GM18498 (cell line): ENCODE measurements around the gene PEX3.
"Not testable (repeated sequence)": the region's sequence is repeated elsewhere in the genome, so short reads cannot be mapped to it uniquely, and the experiment has no call there.

Source experiments
- ATAC-seq: cut with Tn5 transposase; IDR thresholded peaks from one replicate; pipeline ENCODE4 v1.9.1; 2021; ENCODE audit warnings: mild to moderate bottlenecking, moderate library complexity; ENCODE audit not compliant: unreplicated experiment

PEX3 gene

DNA sequence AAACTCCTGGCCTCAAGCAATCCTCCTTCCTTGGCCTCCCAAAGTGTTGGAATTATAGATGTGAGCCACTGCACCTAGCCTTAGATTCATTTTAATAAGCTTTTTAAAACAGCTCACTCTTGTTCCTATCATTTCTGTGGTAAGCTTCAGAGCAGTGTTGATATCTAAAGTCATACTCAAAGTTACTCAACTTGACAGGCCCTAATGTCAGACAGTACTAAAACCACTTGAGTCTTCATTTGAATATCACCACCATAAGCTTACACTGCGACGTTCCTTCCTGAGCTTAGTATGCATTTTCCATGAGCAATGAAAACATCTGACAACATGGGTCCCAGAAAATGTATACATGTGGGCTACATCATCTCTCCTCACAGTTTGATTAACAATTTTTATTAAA is 54.9 kb downstream of the PEX3 start:
- no peak for ATAC-seq

DNA sequence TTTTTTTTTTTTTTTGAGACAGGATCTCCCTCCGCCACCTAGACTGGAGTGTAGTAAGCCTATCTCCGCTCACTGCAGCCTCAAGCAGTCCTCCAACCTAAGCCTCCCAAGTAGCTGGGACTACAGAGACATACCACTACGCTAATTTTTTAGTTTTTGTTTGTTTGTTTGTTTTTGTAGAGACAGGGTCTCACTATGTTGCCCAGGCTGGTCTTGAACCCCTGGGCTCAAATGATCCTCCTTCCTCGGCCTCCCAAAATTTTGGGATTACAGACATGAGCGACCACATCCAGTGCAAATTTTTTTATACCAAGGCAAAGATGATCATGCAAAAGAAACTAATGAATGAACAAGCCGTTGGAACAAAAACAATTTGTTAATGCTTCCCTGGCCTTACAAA is 55.6 kb downstream of the PEX3 start:
- no peak for ATAC-seq

DNA sequence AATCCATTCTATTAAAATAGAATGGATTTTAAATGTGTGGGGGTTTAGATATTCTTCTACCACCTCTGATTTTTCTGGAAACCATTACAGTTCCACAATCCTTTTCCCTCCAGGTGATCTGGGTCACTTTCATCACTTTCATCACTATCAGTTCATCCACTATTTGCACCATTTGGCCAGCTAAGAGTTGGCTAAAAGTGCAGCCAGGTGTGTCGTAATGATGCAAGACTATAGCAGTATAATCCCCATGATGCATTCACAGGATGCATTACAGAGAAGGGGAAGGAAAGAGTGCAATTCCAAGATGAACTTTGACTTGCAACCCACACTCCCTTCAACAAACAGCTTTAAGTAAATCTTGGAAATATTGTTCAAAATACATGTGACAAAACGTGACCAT is 56.0 kb downstream of the PEX3 start:
- ATAC-seq = no peak

DNA sequence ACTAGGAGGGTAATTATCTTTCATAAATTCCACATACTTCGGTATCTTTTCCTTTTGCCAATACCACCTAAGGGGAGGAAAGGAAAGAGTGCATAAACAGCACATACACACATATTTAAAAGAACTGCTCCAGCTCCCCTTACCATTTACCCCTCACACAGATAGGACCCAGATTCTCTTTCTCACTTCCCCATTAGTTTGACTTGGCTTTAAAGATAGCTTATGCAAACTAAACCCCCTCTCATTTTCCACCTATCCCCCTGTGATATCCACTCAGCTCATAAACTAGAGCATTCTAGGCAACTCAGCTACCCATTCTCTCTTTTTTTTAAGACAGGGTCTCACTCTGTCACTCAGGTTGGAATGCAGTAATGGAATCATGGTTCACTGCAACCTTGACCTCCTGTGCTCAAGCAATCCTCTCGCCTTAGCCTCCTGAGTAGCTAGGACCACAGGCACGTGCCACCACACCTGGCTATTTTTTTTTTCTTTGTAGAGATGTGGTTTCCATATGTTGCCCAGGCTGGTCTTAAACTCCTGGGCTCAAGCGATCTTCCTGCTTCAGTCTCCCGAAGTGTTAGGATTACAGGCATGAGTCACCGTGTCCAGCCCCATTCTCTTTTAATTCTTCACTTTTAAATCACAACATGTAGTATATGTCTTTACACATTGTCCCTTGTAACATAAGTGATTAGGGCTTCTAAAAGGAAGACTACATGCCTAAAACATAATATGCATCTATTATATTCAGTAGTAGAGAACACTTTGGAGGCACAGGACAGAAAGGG is 56.9 kb downstream of the PEX3 start:
- ATAC-seq = peak; percentile 48

DNA sequence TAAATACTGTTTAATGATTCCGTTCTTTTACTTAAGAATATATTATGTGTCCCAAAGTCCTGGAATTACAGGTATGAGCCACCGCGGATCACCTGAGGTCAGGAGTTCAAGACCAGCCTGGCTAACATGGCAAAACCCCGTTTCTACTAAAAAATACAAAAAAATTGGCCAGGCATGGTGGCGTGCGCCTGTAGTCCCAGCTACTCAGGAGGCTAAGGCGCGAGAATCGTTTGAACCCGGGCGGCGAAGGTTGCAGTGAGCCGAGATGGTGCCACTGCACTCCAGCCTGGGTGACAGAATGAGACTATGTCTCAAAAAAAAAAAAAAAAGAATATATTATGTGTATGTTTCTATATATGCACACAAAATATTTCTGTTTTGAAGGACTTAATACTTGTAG is 59.7 kb downstream of the PEX3 start:
- ATAC-seq = not testable (repeated sequence)

DNA sequence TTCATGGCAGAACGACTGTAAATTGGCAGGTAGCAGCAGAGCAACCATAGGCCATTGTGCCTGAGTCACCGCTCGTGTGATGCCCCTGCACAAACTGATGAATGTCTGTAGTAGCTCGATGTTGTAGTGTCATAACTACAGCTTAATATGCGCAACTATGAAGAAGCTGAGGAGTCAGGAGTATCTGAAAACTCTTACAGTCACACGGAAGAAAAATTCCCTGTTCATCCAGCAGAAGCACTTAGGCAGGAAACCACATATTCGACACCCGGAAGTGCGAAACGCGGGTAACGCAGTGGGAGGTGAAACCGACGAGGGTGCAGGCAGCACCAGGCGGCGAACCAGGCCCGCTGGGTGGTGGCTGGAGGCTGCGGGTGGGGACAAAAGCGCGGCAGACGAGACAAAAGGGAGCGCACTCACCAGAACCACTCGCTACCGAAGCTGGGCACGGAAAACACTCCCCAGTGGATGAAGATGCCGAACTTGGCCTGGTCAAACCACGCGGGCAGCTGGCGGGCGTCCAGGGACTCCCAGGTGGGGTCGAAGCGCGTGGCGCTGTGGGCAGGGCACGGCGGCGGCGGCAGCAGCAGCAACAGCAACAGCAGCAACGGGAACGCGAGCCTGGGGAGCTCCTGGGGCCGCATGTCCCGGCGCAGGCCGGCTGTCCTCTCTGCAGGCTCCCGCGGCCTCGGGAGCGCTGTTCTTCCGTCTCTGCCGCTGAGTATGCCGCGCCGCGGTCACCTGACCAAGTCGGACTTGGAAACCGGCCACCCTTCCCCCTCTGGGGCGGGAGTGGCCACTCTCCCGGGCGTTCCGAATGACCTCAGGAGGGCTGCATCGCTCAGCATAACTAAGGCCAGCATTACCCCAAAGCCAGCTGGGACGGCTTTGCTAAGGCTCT is 60.6 kb downstream of the PEX3 start, which contains the start of gene FUCA2:
FUCA2 (minus strand) TSS at position 730 of the 901 bp plus-strand sequence; CDS start at position 644, 86 bp downstream.
- peak; percentile 73 for ATAC-seq

DNA sequence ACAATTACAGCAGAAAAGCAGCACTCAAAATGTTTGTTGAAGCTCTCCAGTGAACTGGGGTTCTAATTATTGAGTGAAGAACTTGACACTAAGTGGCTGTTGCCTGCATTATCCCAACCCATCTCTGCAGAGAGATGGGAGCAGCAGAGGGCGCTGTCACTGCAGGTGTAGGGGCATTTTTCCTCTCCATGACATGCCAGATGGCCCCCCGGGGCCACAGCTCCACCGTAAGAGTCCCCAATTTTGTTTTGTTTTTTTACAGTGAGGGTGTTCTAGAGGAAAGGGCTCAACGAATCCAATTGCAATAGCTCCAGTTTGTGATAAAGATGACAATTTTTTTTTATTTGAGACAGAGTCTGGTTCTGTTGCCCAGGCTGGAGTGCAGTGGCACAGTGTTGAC is 62.8 kb downstream of the PEX3 start:
- no peak for ATAC-seq

DNA sequence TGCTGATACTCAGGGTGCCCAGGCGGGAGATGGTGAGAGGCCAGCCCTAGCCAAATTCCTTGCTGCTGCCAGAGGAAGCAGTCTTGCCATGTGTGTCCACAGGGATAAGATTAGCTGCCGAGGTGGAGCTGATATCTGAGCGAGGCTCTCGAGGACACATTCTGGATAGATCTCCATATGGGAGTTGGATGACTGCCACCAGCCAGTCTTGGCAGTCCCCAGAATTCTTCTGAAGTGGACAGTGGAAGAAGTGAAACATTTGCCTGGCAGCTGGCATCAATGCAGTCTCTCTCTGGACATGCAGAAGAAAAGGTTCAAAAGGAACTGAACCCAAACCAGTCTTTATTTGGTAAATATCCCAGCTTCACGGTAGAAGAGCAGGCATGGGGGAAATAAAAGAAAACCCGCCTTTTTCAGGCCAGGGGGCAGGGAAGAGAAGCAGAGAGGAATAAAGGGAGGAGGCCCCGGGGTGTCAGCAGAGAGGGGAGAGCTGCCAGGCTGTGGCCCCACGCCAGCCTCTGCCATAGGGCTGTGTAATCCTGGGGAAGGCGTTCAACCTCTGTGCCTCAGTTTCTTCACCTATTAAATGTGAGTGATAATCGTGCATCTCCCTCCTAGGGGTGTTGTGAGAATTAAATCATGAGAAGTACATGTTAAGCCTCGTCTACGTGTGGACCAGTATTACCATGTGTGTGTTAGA is 64.6 kb downstream of the PEX3 start:
- no peak for ATAC-seq

DNA sequence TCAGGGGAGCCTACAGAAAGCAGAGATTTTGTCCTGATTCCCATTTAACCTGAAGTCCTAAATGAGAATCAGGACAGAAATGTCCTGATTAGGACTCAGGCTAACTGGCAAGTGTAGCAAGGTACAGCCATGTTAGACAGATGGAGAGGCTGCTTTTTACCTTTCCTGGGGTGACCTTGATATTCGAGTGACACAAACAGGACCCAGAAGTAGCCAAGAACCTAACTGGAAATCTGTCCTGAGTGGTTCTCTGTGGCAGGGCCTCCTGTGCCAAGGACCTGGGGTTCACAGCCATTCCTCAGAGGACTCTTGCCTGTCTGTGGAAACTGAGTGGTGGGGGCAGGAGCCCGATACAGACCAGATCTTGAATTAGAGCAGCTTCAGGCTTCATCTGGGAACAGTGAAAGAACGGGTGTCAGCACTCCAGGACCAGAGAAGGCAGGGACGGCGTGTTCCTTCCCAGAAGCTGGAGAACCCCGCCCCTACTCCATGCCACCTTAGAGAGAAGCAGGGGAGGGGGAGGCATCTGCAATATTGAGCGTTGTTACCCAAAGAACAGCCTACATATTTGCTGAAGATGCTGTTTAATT is 65.3 kb downstream of the PEX3 start:
- no peak for ATAC-seq

DNA sequence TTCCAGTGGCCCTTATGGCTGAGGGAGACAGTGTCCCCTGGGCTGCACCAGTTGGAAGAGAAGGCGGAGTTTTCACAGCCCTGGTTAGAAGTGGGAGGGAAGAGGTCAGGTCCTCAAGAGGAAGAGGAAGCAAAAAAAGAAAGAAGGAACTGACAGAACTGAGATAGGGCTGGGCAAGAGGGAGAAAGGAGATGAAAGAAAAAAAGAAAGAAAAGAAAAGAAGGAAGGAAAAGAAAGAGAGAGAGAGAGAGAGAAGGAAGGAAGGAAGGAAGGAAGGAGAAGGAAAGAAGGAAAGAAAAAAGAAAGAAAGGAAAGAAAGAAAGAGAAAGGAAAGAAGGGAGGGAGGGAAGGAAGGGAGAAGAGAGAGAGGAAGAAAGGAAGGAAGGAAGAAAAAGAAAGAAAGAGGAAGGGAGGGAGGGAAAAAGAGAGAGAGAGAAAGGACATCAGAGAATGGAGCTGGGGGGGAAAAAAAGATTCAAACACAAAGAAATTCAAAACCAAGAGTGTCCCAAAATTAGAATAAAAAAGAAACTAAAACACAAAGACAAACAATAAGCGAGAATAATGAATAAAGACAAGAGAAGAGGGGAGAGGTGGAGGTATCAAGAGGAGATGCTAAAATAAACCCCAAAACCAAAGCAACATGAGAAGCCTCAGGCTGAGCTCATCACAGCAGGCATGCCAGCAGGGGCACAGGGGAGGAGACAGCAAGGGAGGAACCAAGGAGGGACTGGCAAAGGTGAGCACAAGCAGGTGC is 66.3 kb downstream of the PEX3 start:
- ATAC-seq = no peak

DNA sequence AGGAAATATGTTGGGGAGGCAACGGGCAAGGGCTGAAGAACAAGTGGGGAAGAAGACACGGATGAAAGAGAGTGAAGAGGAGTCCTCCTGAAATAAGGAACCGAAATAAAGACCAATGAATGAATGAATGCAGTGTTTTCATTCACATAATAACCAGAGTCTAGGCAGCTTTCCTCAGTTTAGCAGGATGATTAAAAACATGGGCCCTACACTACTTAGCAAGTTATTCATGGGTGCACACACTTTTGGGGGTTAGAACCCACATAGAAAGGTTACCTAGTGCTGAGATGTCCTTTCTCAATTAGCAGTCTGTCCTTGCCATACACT is 66.8 kb downstream of the PEX3 start:
- ATAC-seq = no peak

DNA sequence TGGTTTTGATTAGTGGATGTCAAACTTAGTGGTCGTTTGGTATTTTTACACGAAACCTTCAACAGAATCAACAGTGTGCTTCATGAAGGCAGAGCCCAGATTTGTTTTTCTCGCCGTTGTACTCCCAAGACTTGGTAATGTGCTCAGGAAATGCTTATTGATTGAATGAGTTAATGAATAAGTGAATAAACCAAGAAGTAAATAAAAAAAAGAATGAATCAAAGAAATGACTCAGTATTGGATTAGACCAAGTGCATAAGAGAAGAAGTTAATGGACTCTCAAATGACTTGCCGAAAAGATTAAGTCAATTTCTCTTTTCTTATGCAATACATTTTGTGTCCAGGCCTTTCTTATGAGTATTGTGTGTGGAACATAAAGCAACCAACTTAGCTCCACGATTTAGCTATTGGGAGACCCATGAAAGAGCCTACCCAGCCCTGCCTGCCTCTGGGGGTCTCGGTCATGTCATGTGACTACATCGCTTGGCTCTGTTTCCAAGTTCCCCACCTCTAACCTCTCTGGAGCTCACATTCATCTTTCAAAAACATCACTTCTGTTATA is 71.5 kb downstream of the PEX3 start:
- no peak for ATAC-seq

DNA sequence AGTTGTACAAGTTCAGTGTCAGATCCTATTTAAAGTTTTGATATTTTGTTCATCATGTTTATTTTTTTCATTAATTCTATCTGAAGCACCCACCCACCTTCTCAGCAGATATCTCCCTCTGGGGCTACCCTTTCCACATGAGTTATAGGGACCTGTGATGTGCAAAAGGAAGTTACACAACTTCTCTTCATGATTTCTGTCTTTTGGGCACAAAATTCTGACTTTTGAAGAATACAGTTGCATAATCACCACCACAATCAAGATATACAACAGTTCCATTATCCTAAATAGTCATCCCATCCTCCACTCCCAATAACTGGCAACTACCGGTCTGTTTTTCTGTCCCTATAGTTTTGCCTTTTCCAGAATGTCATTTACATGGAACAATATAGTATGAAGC is 74.8 kb downstream of the PEX3 start:
- ATAC-seq = no peak

DNA sequence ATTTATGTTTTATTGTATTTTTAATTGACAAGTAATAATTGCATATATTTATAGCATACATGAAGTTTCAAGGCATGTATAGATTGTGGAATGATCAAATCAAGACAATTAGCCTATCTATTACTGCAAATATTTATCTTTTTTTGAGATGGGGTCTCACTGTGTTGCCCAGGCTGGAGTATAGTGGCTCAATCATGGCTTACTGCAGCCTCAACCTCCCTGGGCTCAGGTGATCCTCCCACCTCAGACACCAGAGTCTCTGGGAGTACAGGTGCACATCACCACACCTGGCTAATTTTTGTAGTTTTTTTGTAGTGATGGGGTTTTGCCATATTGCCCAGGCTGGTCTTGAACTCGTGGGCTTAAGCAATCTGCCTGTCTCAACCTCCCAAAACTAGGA is 77.1 kb downstream of the PEX3 start:
- no peak for ATAC-seq

DNA sequence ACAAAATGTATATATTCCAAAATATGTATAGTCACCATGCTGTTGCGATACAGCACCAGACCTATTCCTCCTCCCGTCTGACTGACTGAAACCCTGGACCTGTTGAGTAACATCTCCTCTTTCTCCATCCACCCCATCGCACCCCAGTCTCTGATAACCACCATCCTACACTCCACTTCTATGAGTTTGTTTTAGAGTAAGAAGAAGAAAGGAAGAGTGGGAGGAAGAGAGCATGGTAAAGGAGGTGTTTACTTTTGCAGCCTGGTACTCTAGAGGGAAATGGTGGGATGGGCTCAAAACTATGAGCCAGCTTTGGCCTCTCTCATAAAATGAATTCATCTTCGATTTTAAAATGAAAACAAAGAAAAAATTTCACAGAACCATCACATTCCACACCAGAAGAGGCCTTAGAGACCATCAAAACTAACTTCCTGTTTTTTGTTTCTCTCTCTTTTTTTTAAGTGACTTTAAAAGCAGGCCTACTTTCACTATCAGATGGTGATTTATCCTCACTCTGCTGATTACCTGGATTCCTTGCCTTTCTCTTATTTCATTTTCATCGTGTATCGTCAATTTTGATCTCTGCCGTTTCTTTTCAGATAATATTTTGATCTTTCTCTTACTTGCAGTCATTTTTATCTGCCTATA is 77.7 kb downstream of the PEX3 start:
- peak; percentile 82 for ATAC-seq

DNA sequence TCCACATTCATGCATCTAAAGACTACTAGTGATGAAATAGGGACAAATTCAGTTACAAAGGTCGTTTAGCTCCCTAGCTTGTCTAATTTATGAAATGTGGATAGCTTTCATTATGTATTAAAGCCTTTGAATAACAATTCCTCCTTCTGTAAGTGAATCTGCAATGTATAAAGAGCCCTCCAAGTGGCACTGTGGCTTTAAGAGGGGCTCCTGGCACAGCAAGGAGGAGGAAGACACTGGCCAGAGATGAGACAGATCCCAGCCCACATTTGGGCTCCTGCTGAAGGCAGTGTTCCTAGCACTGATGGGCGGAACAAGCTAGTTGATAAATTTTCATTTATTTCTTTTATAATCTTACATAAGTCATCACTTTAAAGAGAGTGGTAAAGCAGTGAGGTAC is 78.5 kb downstream of the PEX3 start:
- no peak for ATAC-seq

DNA sequence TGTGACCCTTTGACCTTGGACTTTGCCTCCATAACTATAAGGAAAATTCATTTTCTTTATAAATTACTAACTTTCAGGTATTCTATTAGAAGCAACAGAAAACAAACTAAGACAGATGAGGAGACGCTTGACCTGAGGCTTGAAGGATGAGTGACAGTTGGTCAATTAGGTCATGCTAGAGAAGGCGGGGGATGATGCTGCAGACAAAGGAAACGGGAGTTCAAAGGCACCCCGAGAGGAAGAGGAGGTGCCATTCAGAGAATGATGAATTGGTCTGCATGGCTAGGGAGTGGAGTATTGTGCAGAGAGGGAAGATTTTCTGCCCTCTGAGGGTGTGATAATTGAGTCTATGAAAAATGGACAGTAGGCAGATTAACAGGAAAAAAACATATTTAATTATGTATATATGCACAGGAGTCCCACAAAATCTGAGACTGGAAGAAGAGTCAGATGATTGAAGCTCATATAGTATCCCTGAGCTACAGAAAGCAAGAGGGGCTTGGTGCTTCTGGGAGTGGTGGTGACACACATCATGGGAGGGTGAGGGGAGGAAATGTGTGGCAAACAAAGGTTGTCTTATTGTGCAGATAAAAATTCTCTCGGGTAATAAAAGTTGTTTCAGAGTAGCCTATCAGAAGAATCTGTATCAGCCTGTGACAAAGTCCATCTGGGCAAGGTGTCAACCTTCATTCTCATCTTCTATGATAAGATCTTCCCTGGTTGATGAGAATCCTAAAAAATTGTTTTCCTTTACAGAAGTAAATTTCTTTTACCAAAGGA is 81.3 kb downstream of the PEX3 start:
- ATAC-seq = no peak

DNA sequence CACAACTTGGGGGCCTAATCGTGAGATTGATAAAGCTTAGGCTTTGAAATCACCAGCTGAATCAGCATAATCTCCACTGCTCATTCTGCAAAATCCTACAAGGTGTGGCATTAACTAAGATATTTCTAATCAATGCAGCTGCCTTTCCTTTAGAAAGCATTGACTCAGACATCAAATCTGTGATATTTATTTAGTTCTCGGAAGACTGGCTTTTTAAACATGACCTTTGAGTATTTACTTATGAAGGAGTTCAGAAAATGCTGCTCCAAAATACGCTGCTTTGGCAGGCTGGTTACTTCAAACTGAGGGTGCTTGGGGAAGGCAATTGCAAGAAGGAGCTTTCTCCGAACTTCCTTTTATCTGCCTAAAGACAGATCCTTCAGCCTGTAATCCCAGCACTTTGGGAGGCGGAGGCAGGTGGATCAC is 84.6 kb downstream of the PEX3 start:
- ATAC-seq = no peak

DNA sequence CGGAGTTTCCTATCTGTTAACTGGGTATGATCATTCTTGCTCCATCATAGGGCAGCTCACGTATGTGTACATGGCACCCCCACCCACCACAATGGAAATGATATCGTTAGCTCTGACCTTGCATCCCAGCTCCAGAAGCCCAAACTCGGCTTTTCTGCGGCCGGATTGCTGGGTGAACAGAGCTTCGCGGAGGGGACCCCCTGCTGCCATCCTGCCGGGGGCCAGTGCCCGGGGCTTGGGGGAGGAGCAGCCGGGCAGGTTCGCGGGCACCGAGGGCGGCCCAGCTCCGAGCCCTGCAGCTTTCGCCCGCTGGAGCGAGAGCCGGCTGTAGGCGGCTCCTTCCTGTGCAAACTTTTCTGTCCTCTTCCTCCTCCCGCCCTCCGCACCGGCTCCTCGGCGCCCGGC is 85.9 kb downstream of the PEX3 start:
- ATAC-seq = peak; percentile 76
